ENCODE measurements around the gene CCR5AS.
"Not testable (repeated sequence)": the region's sequence is repeated elsewhere in the genome, so short reads cannot be mapped to it uniquely, and the experiment has no call there.

Gene CCR5AS

DNA sequence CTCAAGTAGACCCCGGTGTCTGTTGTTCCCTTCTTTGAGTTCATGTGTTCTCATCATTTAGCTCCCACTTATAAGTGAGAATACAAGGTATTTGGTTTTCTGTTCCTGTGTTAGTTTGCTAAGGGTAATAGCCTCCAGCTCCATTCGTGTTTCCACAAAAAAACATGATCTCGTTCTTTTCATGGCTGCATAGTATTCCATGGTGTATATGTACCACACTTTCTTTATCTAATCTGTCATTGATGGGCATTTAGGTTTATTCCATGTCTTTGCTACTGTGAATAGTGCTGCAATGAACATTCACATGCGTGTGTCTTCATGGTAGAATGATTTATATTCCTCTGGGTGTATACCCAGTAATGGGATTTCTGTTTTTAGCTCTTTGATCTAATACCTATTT is 4.0 kb downstream of the CCR5AS start:
- H2AFZ ChIP-seq (ENCODE audit: low read length); H2BK15ac ChIP-seq (ENCODE audit: low read length); DNase-seq (ENCODE audit: low read depth in 1 of 2, low spot score in 2 of 2); H4K8ac ChIP-seq (ENCODE audit: extremely low read depth, insufficient read depth, low read length); H2BK120ac ChIP-seq (replicated peaks; ENCODE audit: low read depth, low read length); H4K20me1 ChIP-seq (replicated peaks in 1 of 2; ENCODE audit: control insufficient read depth in 1 of 2, insufficient read depth in 2 of 2, low read length in 2 of 2); H3K27me3 ChIP-seq (replicated peaks in 1 of 4; ENCODE audit: control insufficient read depth in 3 of 4, extremely low read depth in 1 of 4, insufficient read depth in 3 of 4, low read length in 3 of 4); H3K14ac ChIP-seq (ENCODE audit: insufficient read length); H3K9ac ChIP-seq (replicated peaks in 1 of 4; ENCODE audit: extremely low read depth in 1 of 4, low read depth in 3 of 4, low read length in 3 of 4); H3K36me3 ChIP-seq (ENCODE audit: control insufficient read depth in 2 of 4, insufficient read depth in 4 of 4, low read length in 3 of 4); H3K18ac ChIP-seq (ENCODE audit: extremely low read depth, low read length); H2BK20ac ChIP-seq (ENCODE audit: low read length); H3K4me3 ChIP-seq (ENCODE audit: extremely low read depth in 1 of 4, insufficient read depth in 2 of 4, low read depth in 3 of 4, low read length in 4 of 4); H4K91ac ChIP-seq (replicated peaks; ENCODE audit: insufficient read length, low read length); H2BK5ac ChIP-seq (ENCODE audit: low read depth, low read length); H3K56ac ChIP-seq (replicated peaks; ENCODE audit: insufficient read length, low read depth, low read length); H2AK5ac ChIP-seq (ENCODE audit: low read depth, low read length); H3K23me2 ChIP-seq (ENCODE audit: low read depth, low read length); H3K79me1 ChIP-seq (ENCODE audit: low read depth, low read length); H3K27ac ChIP-seq (ENCODE audit: low read depth, low read length); H3K4me2 ChIP-seq (ENCODE audit: insufficient read depth in 1 of 2, low read depth in 2 of 2, low read length in 2 of 2); H3K4ac ChIP-seq (replicated peaks; ENCODE audit: insufficient read length, low read depth, low read length); H3K4me1 ChIP-seq (replicated peaks in 1 of 4; ENCODE audit: control insufficient read depth in 3 of 4, insufficient read depth in 4 of 4, low read length in 3 of 4); FAIRE-seq; H2BK12ac ChIP-seq (ENCODE audit: low read depth, low read length); H3K23ac ChIP-seq (ENCODE audit: insufficient read length); H4K5ac ChIP-seq (ENCODE audit: insufficient read length, low read depth, low read length); H3K9me3 ChIP-seq (ENCODE audit: insufficient read depth in 2 of 2, low read depth in 1 of 2, low read length in 1 of 2); H3K79me2 ChIP-seq (ENCODE audit: control insufficient read depth in 1 of 2, insufficient read depth in 2 of 2, low read length in 2 of 2); POLR2A ChIA-PET (ENCODE audit: partially characterized antibody): not testable (repeated sequence)
- WGBS, 2 experiments (ENCODE audit: extremely low coverage in 1 of 2, insufficient coverage in 1 of 2, insufficient read length in 1 of 2, insufficient replicate concordance in 2 of 2, low coverage in 1 of 2, low lambda C conversion rate in 2 of 2, missing lambda C conversion rate in 1 of 2), result 88% methylated on average over 4 of the region's 4 CpGs; no CpG with 5 or more reads in 1 of the 2 experiments
- CTCF ChIA-PET (ENCODE audit: partially characterized antibody), result interaction anchor here (1.1 to 3.8 kb wide), 3 partner anchors 7 to 41 kb away, joined by 3 to 16 read pairs (median 3); no protein-coding TSS in a partner anchor
